Measurements from ENCODE around the gene PCDHB11. TPM values are rescaled to one million over a fixed set of nuclear protein-coding genes. Genes with fewer than 3 reads are reported as not detected.
"Not testable (repeated sequence)": the region's sequence is repeated elsewhere in the genome, so short reads cannot be mapped to it uniquely, and the experiment has no call there.

Gene PCDHB11
- total and polyA plus RNA-seq, 2 donors (not counting 1 experiment from before 2014, with no cell fraction given): not detected

DNA sequence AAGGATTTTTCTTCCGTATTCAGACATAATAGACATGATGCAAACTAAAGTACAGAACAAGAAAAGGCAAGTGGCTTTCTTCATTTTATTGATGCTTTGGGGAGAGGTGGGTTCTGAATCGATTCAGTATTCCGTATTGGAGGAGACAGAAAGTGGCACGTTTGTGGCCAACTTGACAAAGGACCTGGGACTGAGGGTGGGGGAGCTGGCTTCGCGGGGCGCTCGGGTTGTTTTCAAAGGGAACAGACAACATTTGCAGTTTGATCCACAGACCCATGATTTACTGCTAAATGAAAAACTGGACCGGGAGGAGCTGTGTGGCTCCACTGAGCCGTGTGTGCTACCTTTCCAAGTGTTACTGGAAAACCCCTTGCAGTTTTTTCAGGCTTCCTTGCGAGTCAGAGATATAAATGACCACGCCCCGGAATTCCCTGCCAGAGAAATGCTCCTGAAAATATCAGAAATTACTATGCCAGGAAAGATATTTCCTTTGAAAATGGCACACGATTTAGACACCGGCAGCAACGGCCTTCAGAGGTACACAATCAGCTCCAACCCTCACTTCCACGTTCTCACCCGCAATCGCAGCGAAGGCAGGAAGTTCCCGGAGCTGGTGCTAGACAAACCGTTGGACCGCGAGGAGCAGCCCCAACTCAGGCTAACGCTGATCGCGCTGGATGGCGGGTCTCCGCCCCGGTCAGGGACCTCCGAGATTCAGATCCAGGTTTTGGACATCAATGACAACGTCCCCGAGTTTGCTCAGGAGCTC is 49.0 kb upstream of the PCDHB11 start:
- Histone ChIP-seq H3K36me3 (replicated peaks in 1 of 2; ENCODE audit: control extremely low read depth in 1 of 2, control insufficient read depth in 1 of 2, extremely low read depth in 1 of 2, insufficient read depth in 2 of 2, low read length in 1 of 2) (no peaks in the 10 kb centered on the region), H4K20me1 (ENCODE audit: control insufficient read depth, insufficient read depth, low read length, poor library complexity, severe bottlenecking) (no peaks in the 10 kb centered on the region), H3K4me3 (ENCODE audit: control extremely low read depth in 1 of 5, extremely low read depth in 1 of 5, insufficient read depth in 1 of 5, low read depth in 2 of 5, low read length in 4 of 5) (no peak overlapping the region), H3K4me2 (replicated peaks; ENCODE audit: low read depth, low read length, poor library complexity, severe bottlenecking) (no peak overlapping the region), H3K79me2 (ENCODE audit: control insufficient read depth, insufficient read depth, low read length) (no peaks in the 10 kb centered on the region), H3K27me3 (replicated peaks in 1 of 4; ENCODE audit: control extremely low read depth in 1 of 4, control insufficient read depth in 3 of 4, insufficient read depth in 4 of 4, low read length in 3 of 4) (peaks cover 0 to 6% (median 2%) of the 10 kb centered on the region in 4 experiments), H3K9me3 (ENCODE audit: control extremely low read depth in 1 of 3, control insufficient read depth in 2 of 3, insufficient read depth in 1 of 3, low read length in 2 of 3) (peaks cover 0 to 29% (median 9%) of the 10 kb centered on the region in 3 donors), H3K4me1 (ENCODE audit: control insufficient read depth in 2 of 2, insufficient read depth in 2 of 2, low read length in 2 of 2) (no peaks in the 10 kb centered on the region), H3K9ac (ENCODE audit: low read length) (no peak overlapping the region), H3K27ac (ENCODE audit: low read length in 2 of 2) (no peak overlapping the region), H2AFZ (ENCODE audit: insufficient read depth, low read depth, low read length, poor library complexity, severe bottlenecking) (peak overlapping the region; percentile 17)
- peaks cover 19% of the 10 kb centered on the region for H3K27me3 Mint-ChIP-seq
- no peaks in the 10 kb centered on the region for H3K9me3 Mint-ChIP-seq (ENCODE audit: insufficient read depth)
- no peak overlapping the region for H3K4me3 Mint-ChIP-seq
- no peaks in the 10 kb centered on the region for H3K4me1 Mint-ChIP-seq
- no peak for DNase-seq
- no peak for ATAC-seq (ENCODE audit: low read depth)
- WGBS (ENCODE audit: insufficient coverage): 51% methylated on average over 33 of the region's 33 CpGs
- TF ChIP-seq, protein P1, sequence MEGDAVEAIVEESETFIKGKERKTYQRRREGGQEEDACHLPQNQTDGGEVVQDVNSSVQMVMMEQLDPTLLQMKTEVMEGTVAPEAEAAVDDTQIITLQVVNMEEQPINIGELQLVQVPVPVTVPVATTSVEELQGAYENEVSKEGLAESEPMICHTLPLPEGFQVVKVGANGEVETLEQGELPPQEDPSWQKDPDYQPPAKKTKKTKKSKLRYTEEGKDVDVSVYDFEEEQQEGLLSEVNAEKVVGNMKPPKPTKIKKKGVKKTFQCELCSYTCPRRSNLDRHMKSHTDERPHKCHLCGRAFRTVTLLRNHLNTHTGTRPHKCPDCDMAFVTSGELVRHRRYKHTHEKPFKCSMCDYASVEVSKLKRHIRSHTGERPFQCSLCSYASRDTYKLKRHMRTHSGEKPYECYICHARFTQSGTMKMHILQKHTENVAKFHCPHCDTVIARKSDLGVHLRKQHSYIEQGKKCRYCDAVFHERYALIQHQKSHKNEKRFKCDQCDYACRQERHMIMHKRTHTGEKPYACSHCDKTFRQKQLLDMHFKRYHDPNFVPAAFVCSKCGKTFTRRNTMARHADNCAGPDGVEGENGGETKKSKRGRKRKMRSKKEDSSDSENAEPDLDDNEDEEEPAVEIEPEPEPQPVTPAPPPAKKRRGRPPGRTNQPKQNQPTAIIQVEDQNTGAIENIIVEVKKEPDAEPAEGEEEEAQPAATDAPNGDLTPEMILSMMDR (IDR thresholded peaks at IDR 0.05): no peak
- no peak for TF ChIP-seq EZH2 (IDR thresholded peaks at IDR 0.05; ENCODE audit: borderline replicate concordance, insufficient read depth, low read depth, low read length, poor library complexity, severe bottlenecking)
- POLR2A ChIA-PET: no interaction called here
- CTCF ChIA-PET: interaction anchor here (0.9 kb wide), 1 partner anchor 414 kb away, joined by 3 read pairs; no protein-coding TSS in a partner anchor
- intact Hi-C loops (cut with micrococcal nuclease): no loop called here
- H3K27ac Mint-ChIP-seq: no peak overlapping the region

DNA sequence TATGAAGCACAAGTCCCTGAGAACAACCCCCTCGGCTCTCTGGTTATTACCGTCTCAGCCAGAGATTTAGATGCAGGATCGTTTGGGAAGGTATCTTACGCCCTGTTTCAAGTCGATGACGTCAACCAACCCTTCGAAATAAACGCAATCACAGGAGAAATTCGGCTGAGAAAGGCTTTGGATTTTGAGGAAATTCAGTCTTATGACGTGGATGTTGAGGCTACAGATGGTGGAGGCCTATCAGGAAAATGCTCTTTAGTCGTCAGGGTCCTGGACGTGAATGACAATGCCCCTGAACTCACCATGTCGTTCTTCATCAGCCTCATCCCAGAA is 48.5 kb upstream of the PCDHB11 start:
- no peaks in the 10 kb centered on the region for H3K4me1 Mint-ChIP-seq
- Histone ChIP-seq H3K79me2 (ENCODE audit: control insufficient read depth, insufficient read depth, low read length) (no peaks in the 10 kb centered on the region), H3K27ac (ENCODE audit: low read length in 2 of 2) (no peak overlapping the region), H3K36me3 (replicated peaks in 1 of 2; ENCODE audit: control extremely low read depth in 1 of 2, control insufficient read depth in 1 of 2, extremely low read depth in 1 of 2, insufficient read depth in 2 of 2, low read length in 1 of 2) (no peaks in the 10 kb centered on the region), H3K9ac (ENCODE audit: low read length) (no peak overlapping the region), H3K4me3 (ENCODE audit: control extremely low read depth in 1 of 5, extremely low read depth in 1 of 5, insufficient read depth in 1 of 5, low read depth in 2 of 5, low read length in 4 of 5) (no peak overlapping the region), H4K20me1 (ENCODE audit: control insufficient read depth, insufficient read depth, low read length, poor library complexity, severe bottlenecking) (no peaks in the 10 kb centered on the region), H3K27me3 (replicated peaks in 1 of 4; ENCODE audit: control extremely low read depth in 1 of 4, control insufficient read depth in 3 of 4, insufficient read depth in 4 of 4, low read length in 3 of 4) (peaks cover 0 to 8% (median 5%) of the 10 kb centered on the region in 4 experiments), H2AFZ (ENCODE audit: insufficient read depth, low read depth, low read length, poor library complexity, severe bottlenecking) (no peak overlapping the region), H3K4me1 (ENCODE audit: control insufficient read depth in 2 of 2, insufficient read depth in 2 of 2, low read length in 2 of 2) (no peaks in the 10 kb centered on the region), H3K4me2 (replicated peaks; ENCODE audit: low read depth, low read length, poor library complexity, severe bottlenecking) (no peak overlapping the region), H3K9me3 (ENCODE audit: control extremely low read depth in 1 of 3, control insufficient read depth in 2 of 3, insufficient read depth in 1 of 3, low read length in 2 of 3) (peaks cover 0 to 31% (median 9%) of the 10 kb centered on the region in 3 donors)
- peaks cover 21% of the 10 kb centered on the region for H3K27me3 Mint-ChIP-seq
- no peak overlapping the region for H3K27ac Mint-ChIP-seq
- ATAC-seq (ENCODE audit: low read depth) (no peak), DNase-seq (no peak)
- ChIA-PET CTCF (no interaction called here), POLR2A (no interaction called here)
- H3K9me3 Mint-ChIP-seq (ENCODE audit: insufficient read depth): no peaks in the 10 kb centered on the region
- H3K4me3 Mint-ChIP-seq: no peak overlapping the region
- TF ChIP-seq, protein P1 (IDR thresholded peaks at IDR 0.05): no peak
- TF ChIP-seq EZH2 (IDR thresholded peaks at IDR 0.05; ENCODE audit: borderline replicate concordance, insufficient read depth, low read depth, low read length, poor library complexity, severe bottlenecking): no peak
- WGBS (ENCODE audit: insufficient coverage): 48% methylated on average over 13 of the region's 13 CpGs
- intact Hi-C loops (cut with micrococcal nuclease): no loop called here

DNA sequence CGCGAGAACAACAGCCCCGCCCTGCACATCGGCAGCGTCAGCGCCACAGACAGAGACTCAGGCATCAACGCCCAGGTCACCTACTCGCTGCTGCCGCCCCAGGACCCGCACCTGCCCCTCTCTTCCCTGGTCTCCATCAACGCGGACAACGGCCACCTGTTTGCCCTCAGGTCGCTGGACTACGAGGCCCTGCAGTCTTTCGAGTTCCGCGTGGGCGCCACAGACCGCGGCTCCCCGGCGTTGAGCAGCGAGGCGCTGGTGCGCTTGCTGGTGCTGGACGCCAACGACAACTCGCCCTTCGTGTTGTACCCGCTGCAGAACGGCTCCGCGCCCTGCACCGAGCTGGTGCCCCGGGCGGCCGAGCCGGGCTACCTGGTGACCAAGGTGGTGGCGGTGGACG is 47.8 kb upstream of the PCDHB11 start:
- H3K4me2 ChIP-seq (replicated peaks; ENCODE audit: low read depth, low read length, poor library complexity, severe bottlenecking); H3K9me3 Mint-ChIP-seq (ENCODE audit: insufficient read depth); H3K4me1 Mint-ChIP-seq; H3K36me3 ChIP-seq (replicated peaks in 1 of 2; ENCODE audit: control extremely low read depth in 1 of 2, control insufficient read depth in 1 of 2, extremely low read depth in 1 of 2, insufficient read depth in 2 of 2, low read length in 1 of 2); CTCF ChIA-PET; H3K27ac Mint-ChIP-seq; H3K4me3 ChIP-seq (ENCODE audit: control extremely low read depth in 1 of 5, extremely low read depth in 1 of 5, insufficient read depth in 1 of 5, low read depth in 2 of 5, low read length in 4 of 5); ATAC-seq (ENCODE audit: low read depth); H3K4me1 ChIP-seq (ENCODE audit: control insufficient read depth in 2 of 2, insufficient read depth in 2 of 2, low read length in 2 of 2); POLR2A ChIA-PET; intact Hi-C loops (cut with micrococcal nuclease); H3K79me2 ChIP-seq (ENCODE audit: control insufficient read depth, insufficient read depth, low read length); H3K4me3 Mint-ChIP-seq; DNase-seq; H3K9ac ChIP-seq (ENCODE audit: low read length); H3K27ac ChIP-seq (ENCODE audit: low read length in 2 of 2); H4K20me1 ChIP-seq (ENCODE audit: control insufficient read depth, insufficient read depth, low read length, poor library complexity, severe bottlenecking); H3K27me3 ChIP-seq (replicated peaks in 1 of 4; ENCODE audit: control extremely low read depth in 1 of 4, control insufficient read depth in 3 of 4, insufficient read depth in 4 of 4, low read length in 3 of 4); H2AFZ ChIP-seq (ENCODE audit: insufficient read depth, low read depth, low read length, poor library complexity, severe bottlenecking): not testable (repeated sequence)
- H3K9me3 ChIP-seq (ENCODE audit: control extremely low read depth in 1 of 3, control insufficient read depth in 2 of 3, insufficient read depth in 1 of 3, low read length in 2 of 3): peaks cover 0 to 36% (median 9%) of the 10 kb centered on the region in 3 donors
- H3K27me3 Mint-ChIP-seq: peaks cover 28% of the 10 kb centered on the region
- WGBS (ENCODE audit: insufficient coverage): 48% methylated on average over 22 of the region's 41 CpGs

Measured in B cell (primary cell).